ENCODE data around the gene OBI1. TPM values are rescaled to one million over a fixed set of nuclear protein-coding genes. Genes with fewer than 3 reads are reported as not detected.

The OBI1 gene, protein sequence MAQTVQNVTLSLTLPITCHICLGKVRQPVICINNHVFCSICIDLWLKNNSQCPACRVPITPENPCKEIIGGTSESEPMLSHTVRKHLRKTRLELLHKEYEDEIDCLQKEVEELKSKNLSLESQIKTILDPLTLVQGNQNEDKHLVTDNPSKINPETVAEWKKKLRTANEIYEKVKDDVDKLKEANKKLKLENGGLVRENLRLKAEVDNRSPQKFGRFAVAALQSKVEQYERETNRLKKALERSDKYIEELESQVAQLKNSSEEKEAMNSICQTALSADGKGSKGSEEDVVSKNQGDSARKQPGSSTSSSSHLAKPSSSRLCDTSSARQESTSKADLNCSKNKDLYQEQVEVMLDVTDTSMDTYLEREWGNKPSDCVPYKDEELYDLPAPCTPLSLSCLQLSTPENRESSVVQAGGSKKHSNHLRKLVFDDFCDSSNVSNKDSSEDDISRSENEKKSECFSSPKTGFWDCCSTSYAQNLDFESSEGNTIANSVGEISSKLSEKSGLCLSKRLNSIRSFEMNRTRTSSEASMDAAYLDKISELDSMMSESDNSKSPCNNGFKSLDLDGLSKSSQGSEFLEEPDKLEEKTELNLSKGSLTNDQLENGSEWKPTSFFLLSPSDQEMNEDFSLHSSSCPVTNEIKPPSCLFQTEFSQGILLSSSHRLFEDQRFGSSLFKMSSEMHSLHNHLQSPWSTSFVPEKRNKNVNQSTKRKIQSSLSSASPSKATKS
- total RNA-seq, result 9.3 and 9.4 TPM in 2 replicates

DNA sequence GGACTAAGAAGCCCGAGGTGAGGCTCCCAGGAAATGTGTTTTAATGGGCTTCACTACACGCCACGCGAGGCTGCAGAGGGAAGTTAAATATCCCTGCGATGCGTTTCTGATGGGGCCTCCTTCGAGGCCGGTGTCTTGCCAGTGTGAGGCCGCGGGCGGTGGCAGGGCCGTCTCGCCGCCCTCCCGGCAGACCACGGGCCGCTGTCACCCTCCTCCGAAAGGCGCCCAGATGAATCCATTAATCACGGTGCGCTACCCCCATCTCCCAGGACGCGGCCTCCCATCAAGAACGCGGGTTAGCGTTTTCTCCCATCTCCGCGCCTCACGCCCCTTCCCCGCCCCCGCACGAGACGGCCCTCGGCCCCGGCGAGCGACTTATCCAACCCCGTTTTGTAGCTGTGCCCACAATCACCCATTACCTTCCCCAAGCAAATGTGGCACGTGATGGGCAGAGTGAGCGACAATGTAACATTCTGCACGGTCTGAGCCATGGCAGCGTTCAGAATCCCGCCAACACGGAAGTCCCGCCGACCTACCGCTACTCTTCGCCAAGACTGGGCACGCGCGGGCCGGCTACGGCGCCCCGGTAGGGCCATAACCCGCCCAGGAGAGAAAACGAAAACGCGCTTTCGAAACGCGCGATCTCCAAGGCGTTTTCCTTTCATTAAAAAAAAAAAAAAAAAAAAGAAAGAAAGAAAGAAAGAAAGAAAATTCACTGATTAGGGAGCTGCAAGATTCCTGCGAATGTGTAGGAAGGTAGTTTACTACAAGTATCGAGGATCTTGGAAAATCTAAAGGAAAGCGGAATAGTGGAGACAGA lies at the start of gene OBI1:
TSS of gene OBI1 (minus strand) at position 526 of the 820 bp plus-strand sequence. CDS start at position 491, 35 bp downstream.

DNA sequence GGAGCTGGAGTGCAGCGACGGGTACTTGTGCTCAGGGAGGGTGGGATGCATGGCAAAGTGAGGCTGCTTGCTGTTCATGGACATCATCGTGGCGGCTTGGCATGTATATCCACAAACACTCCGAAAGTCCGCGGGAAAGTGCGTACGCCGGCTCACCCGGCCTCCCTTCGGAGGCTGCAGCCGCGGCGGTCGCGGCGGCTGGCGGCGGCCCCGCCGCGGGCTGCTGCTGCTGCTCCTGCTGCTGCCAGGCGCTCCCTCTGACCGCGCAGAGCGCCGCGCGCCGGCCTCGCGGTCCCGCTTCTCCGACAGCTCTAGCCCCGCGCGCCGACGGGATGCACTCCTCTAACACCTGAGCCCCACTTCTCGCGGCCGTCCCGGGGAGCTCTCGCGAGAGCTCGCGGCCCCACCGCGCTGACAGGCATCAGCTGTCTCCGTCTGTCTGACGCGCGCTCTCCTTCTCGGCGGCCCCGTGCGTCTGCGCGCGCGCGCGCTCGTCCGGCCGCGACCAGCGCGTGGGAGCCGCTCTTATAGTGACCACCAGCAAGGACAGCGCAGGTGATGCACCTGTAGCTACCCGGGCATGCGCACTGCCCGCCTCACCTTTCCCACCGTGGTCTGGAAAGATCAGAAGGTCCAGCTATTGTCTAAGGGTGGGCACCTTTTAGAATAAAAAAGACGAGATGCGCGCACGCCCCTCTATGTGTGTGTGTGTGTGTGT lies 55.6 kb downstream of the OBI1 start, which contains the start of gene POU4F1:
TSS of gene POU4F1 (minus strand) at position 313 of the 718 bp plus-strand sequence. CDS start at position 87, 226 bp downstream.

Other genes with a start within 250 kb of the OBI1 start
- not detected in 2 replicates for gene POU4F1, start 55.6 kb downstream of the OBI1 start, total RNA-seq